Activated naive CD4-positive, alpha-beta T cell (primary cell): ENCODE measurements around the gene ABCC8.
"Not testable (repeated sequence)": the region's sequence is repeated elsewhere in the genome, so short reads cannot be mapped to it uniquely, and the experiment has no call there.

Source experiments
- DNase-seq, 4 experiments: peaks; one replicate each; lab custom pipeline; 2025; lab: John Stamatoyannopoulos, UW

ABCC8 gene

GRCh38 chr11:17428261-17428660 lies 48.4 kb downstream of the ABCC8 start:
- DNase-seq, result no peak

GRCh38 chr11:17426233-17426632 lies 50.4 kb downstream of the ABCC8 start:
- DNase-seq, result not testable (repeated sequence)

- no peak for DNase-seq
Observed at GRCh38 chr11:17423533-17424310, 52.9 kb downstream of the ABCC8 start.

GRCh38 chr11:17421781-17422180 lies 54.9 kb downstream of the ABCC8 start:
- DNase-seq, result no peak

- DNase-seq, result no peak
Observed at GRCh38 chr11:17418444-17419081, 58.1 kb downstream of the ABCC8 start.

GRCh38 chr11:17416492-17416891 lies 60.2 kb downstream of the ABCC8 start:
- no peak for DNase-seq

GRCh38 chr11:17415523-17416104 lies 61.0 kb downstream of the ABCC8 start:
- no peak for DNase-seq

GRCh38 chr11:17414992-17415391 lies 61.7 kb downstream of the ABCC8 start:
- DNase-seq, result no peak

- DNase-seq, result no peak
Observed at GRCh38 chr11:17414317-17414737, 62.3 kb downstream of the ABCC8 start.

- no peak for DNase-seq
Observed at GRCh38 chr11:17413414-17414316, 63.0 kb downstream of the ABCC8 start.

- DNase-seq, result no peak
Observed at GRCh38 chr11:17412488-17413180, 64.0 kb downstream of the ABCC8 start.

- DNase-seq, result no peak
Observed at GRCh38 chr11:17411418-17411817, 65.2 kb downstream of the ABCC8 start.

- DNase-seq, result no peak
Observed at GRCh38 chr11:17410606-17411379, 65.9 kb downstream of the ABCC8 start.

GRCh38 chr11:17408641-17409040 lies 68.0 kb downstream of the ABCC8 start:
- no peak for DNase-seq

- no peak for DNase-seq
Observed at GRCh38 chr11:17408026-17408425, 68.6 kb downstream of the ABCC8 start.

- DNase-seq, result no peak
Observed at GRCh38 chr11:17407575-17407974, 69.1 kb downstream of the ABCC8 start.

- no peak for DNase-seq
Observed at GRCh38 chr11:17406818-17407149, 69.9 kb downstream of the ABCC8 start.

GRCh38 chr11:17406082-17406817 lies 70.4 kb downstream of the ABCC8 start:
- no peak for DNase-seq

GRCh38 chr11:17405232-17406005 lies 71.2 kb downstream of the ABCC8 start:
- no peak for DNase-seq
